K562 (cell line): Measurements from ENCODE around the gene SERPINH1. TPM values are rescaled to one million over a fixed set of nuclear protein-coding genes. Genes with fewer than 3 reads are reported as not detected.

Source experiments
- CHD2 ChIP-seq: IDR thresholded peaks from 2 replicates; pipeline ENCODE4 v1.6.1; 2011; ENCODE audit warnings: low read depth, low read length
- EP400 ChIP-seq: fragments of 450-650 bp; IDR thresholded peaks from 2 replicates; pipeline ENCODE4 v1.6.1; 2017; ENCODE audit warnings: antibody characterized with exemption, mild to moderate bottlenecking, moderate library complexity
- FOS ChIP-seq: IDR thresholded peaks from 3 replicates; pipeline ENCODE4 v1.6.1; 2011; ENCODE audit not compliant: insufficient read length; ENCODE audit errors: extremely low read depth
- GTF2E2 ChIP-seq: fragments of 200-800 bp; sonication (Bioruptor generic); IDR thresholded peaks from 2 replicates; pipeline ENCODE4 v1.6.1; 2016; ENCODE audit warnings: missing genetic modification characterization, missing compliant biosample characterization
- KLF16 ChIP-seq: IDR thresholded peaks from 2 replicates; pipeline ENCODE4 v1.6.1; 2016; ENCODE audit warnings: antibody characterized with exemption
- LARP7 ChIP-seq: fragments of 450-650 bp; IDR thresholded peaks from 2 replicates; pipeline ENCODE4 v1.6.1; 2016
- MIER1 ChIP-seq: fragments of 450-650 bp; IDR thresholded peaks from 2 replicates; pipeline ENCODE4 v1.6.1; 2016; ENCODE audit warnings: antibody characterized with exemption, mild to moderate bottlenecking, low read depth
- NCOA4 ChIP-seq: fragments of 450-650 bp; IDR thresholded peaks from 2 replicates; pipeline ENCODE4 v1.6.1; 2018; ENCODE audit warnings: mild to moderate bottlenecking; ENCODE audit not compliant: partially characterized antibody
- PHF8 ChIP-seq: fragments of 200-600 bp; sonication (generic); IDR thresholded peaks from 2 replicates; pipeline ENCODE4 v1.6.1; 2012; ENCODE audit warnings: mixed run types, mild to moderate bottlenecking, inconsistent platforms, low read length, moderate library complexity, borderline replicate concordance
- POLR2G ChIP-seq: fragments of 200-400 bp; formaldehyde crosslinking; IDR thresholded peaks from 2 replicates; pipeline ENCODE4 v1.6.1; 2017; ENCODE audit warnings: low read depth, mild to moderate bottlenecking, antibody characterized with exemption, low read length, moderate library complexity
- RBM14 ChIP-seq: fragments of 200-400 bp; formaldehyde crosslinking; IDR thresholded peaks from 2 replicates; pipeline ENCODE4 v1.6.1; 2018; ENCODE audit warnings: low read depth, mild to moderate bottlenecking, low read length, moderate library complexity, borderline replicate concordance; ENCODE audit not compliant: insufficient read depth
- SMAD4 ChIP-seq: fragments of 250-450 bp; sonication (Bioruptor Pico); conservative IDR thresholded peaks from 2 replicates; pipeline ENCODE4 v1.8.0; 2021; ENCODE audit warnings: inconsistent platforms, mild to moderate bottlenecking, moderate library complexity
- ZBED1 ChIP-seq: IDR thresholded peaks from 2 replicates; pipeline ENCODE4 v1.6.1; 2014
- ZNF3 ChIP-seq: fragments of 250-450 bp; sonication (Bioruptor Pico); IDR thresholded peaks from 2 replicates; pipeline ENCODE4 v1.5.0; 2021; ENCODE audit warnings: mild to moderate bottlenecking, moderate library complexity
- ZNF780A ChIP-seq: fragments of 250-450 bp; sonication (Bioruptor Pico); IDR thresholded peaks from 2 replicates; pipeline ENCODE4 v1.5.0; 2021; ENCODE audit warnings: mild to moderate bottlenecking
- polyA plus RNA-seq, 8 experiments: library from polyadenylated mRNA; depleted of rRNA in 4 of 8; stranded (reverse) in 5 of 8; unstranded in 3 of 8; fragments of >200 nt; fragmentation: Nextera tagmentation in 2 of 8; fragmentation: Illumina TruSeq in 1 of 8; extraction: Ambion mirVana in 2 of 8; extraction: Trizol in 1 of 8; gene quantifications; 2 replicates each; pipeline versions ENCODE4 v1.2.1 to v1.2.3, GENCODE V29; 2011 to 2014; ENCODE audit warnings: inconsistent platforms in 1 of 8, missing spikeins in 1 of 8
- total RNA-seq, 7 experiments: library from RNA; depleted of rRNA in 6 of 7; stranded (reverse); fragments of >200 nt in 6 of 7; fragmentation: Illumina TruSeq in 2 of 7; extraction: Trizol in 2 of 7; gene quantifications; 2 replicates each; pipeline versions ENCODE4 v1.2.1 to v1.2.3, GENCODE V29; 2011 to 2021; ENCODE audit warnings: low replicate concordance in 1 of 7
- TF ChIP-seq, protein P1 (sequence below): sonication (generic); formaldehyde crosslinking; IDR thresholded peaks from 2 replicates; pipeline ENCODE4 v1.8.1; 2023; ENCODE audit warnings: missing genetic modification reagents, mild to moderate bottlenecking, borderline replicate concordance
- TF ChIP-seq, protein P2 (sequence below): fragments of 250-450 bp; sonication (Bioruptor Pico); IDR thresholded peaks from 2 replicates; pipeline ENCODE4 v1.5.0; 2022; ENCODE audit warnings: mild to moderate bottlenecking

The SERPINH1 gene
- total and polyA plus RNA-seq, 9 of the 15 experiments (the other 6 are each of a cell fraction or from before 2014, with no cell fraction given), result 2.8 to 106 (median 67.9) TPM

DNA sequence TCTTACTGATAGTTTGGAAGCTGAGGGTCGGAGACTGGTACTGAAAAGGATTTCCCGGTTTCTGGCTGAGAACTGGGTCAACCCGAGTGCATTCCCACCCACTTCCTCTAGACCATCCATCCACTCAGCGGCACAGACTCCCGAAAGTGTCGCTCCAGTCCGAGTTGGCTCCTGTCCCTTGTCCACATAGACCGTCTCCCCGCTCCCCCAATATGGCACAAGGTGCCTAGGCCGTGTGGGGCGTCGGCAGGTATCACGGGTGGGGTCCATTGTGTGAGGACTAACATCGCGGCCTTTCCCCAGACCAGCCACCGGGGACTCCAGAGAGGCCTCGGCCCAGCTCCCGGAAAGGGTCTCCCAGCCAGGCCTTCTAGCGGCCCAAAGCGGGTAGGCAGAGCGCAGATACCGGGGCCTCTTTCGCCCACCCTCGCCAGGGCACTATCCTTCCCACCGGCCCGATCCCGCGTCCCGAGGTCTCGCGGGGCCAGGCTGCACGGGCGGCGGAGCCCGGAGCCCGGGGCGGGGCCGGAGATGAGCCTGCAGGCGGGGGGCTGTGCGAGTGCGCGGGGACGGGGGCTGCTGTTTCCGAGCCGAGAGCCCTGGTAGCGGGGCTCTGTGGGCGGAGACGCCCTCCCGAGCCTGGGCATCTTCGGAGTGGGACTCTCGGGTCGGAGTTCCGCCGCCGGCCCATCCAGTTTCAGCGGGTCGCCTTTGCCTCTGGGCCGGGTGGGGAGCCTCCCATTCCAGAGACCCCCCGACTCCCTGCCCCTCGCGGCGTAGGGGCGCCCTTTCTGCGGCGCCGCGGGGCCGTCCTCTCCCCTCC, 21.1 kb downstream of the SERPINH1 start (continued):
- TF ChIP-seq RBM14 (0 out of 2 replicates have a peak, but pooled peaks have one; percentile 58), LARP7 (no peak), ZNF3 (CRISPR knock-in tag) (no peak), CHD2 (peak; percentile 85), EP400 (0 out of 2 replicates have a peak, but pooled peaks have one; percentile 21), POLR2G (peak; percentile 83), SMAD4 (CRISPR knock-in tag) (0 out of 2 replicates have a peak, but pooled peaks have one; percentile 14), MIER1 (no peak), GTF2E2 (tag) (no peak), NCOA4 (no peak), PHF8 (peak; percentile 61; the same call in 1 of the 2 replicates), FOS (no peak), ZNF780A (CRISPR knock-in tag) (no peak), KLF16 (no peak), ZBED1 (no peak)
- TF ChIP-seq, protein P1, sequence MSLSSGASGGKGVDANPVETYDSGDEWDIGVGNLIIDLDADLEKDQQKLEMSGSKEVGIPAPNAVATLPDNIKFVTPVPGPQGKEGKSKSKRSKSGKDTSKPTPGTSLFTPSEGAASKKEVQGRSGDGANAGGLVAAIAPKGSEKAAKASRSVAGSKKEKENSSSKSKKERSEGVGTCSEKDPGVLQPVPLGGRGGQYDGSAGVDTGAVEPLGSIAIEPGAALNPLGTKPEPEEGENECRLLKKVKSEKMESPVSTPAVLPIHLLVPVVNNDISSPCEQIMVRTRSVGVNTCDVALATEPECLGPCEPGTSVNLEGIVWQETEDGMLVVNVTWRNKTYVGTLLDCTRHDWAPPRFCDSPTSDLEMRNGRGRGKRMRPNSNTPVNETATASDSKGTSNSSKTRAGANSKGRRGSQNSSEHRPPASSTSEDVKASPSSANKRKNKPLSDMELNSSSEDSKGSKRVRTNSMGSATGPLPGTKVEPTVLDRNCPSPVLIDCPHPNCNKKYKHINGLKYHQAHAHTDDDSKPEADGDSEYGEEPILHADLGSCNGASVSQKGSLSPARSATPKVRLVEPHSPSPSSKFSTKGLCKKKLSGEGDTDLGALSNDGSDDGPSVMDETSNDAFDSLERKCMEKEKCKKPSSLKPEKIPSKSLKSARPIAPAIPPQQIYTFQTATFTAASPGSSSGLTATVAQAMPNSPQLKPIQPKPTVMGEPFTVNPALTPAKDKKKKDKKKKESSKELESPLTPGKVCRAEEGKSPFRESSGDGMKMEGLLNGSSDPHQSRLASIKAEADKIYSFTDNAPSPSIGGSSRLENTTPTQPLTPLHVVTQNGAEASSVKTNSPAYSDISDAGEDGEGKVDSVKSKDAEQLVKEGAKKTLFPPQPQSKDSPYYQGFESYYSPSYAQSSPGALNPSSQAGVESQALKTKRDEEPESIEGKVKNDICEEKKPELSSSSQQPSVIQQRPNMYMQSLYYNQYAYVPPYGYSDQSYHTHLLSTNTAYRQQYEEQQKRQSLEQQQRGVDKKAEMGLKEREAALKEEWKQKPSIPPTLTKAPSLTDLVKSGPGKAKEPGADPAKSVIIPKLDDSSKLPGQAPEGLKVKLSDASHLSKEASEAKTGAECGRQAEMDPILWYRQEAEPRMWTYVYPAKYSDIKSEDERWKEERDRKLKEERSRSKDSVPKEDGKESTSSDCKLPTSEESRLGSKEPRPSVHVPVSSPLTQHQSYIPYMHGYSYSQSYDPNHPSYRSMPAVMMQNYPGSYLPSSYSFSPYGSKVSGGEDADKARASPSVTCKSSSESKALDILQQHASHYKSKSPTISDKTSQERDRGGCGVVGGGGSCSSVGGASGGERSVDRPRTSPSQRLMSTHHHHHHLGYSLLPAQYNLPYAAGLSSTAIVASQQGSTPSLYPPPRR (CRISPR knock-in tag), result no peak
- TF ChIP-seq, protein P2, sequence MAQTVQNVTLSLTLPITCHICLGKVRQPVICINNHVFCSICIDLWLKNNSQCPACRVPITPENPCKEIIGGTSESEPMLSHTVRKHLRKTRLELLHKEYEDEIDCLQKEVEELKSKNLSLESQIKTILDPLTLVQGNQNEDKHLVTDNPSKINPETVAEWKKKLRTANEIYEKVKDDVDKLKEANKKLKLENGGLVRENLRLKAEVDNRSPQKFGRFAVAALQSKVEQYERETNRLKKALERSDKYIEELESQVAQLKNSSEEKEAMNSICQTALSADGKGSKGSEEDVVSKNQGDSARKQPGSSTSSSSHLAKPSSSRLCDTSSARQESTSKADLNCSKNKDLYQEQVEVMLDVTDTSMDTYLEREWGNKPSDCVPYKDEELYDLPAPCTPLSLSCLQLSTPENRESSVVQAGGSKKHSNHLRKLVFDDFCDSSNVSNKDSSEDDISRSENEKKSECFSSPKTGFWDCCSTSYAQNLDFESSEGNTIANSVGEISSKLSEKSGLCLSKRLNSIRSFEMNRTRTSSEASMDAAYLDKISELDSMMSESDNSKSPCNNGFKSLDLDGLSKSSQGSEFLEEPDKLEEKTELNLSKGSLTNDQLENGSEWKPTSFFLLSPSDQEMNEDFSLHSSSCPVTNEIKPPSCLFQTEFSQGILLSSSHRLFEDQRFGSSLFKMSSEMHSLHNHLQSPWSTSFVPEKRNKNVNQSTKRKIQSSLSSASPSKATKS (CRISPR knock-in tag), result no peak
